ENCODE measurements around the gene CKMT2.

The CKMT2 gene

GRCh38 chr5:81313278-81313677, 80.2 kb downstream of the CKMT2 start:
- DNase-seq = no peak

DNA sequence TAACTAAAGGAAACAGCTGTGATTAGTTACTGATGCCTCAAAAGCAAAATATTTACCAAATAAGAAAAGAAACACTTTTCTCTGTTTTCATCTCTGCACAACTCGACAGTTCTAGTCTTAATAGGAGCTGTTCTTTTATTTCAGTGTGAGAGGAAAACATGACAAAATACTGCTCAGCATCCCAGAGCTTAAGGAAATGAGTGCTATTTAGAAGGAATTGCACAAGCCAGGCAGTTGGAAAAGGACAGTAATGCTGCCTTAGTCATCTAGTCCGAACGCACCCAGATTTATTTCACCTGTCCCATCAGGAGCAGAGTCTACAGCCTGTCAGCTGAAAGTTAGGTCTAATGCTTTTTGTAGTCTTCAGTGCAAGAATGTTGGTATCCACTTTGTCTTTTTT, 80.6 kb downstream of the CKMT2 start:
- DNase-seq = no peak

GRCh38 chr5:81314581-81314980, 81.5 kb downstream of the CKMT2 start:
- no peak for DNase-seq

GRCh38 chr5:81315336-81315735, 82.2 kb downstream of the CKMT2 start:
- DNase-seq = no peak

GRCh38 chr5:81315830-81316229, 82.7 kb downstream of the CKMT2 start:
- no peak for DNase-seq

Data from hippocampal formation (tissue), 2 donors.